H9 (cell line): Measurements from ENCODE around the gene ARPC1A. TPM values are rescaled to one million over a fixed set of nuclear protein-coding genes. Genes with fewer than 3 reads are reported as not detected.

Experiments used
- DNase-seq: peaks from one replicate; pipeline ENCODE4 v3.0.0-alpha.2; 2017
- H2AFZ ChIP-seq: one replicate; pipeline ENCODE4 v1.6.1; 2013; ENCODE audit warnings: mild to moderate bottlenecking, low read length, control low read depth, moderate library complexity
- H2AK5ac ChIP-seq: 2 replicates; pipeline ENCODE4 v1.6.1; 2013; ENCODE audit warnings: low read length, control low read depth, mixed read lengths; ENCODE audit not compliant: insufficient read length
- H2BK120ac ChIP-seq: one replicate; pipeline ENCODE4 v1.6.1; 2013; ENCODE audit warnings: low read depth, mild to moderate bottlenecking, low read length, control low read depth, inconsistent platforms; ENCODE audit not compliant: poor library complexity, severe bottlenecking
- H2BK12ac ChIP-seq: 2 replicates; pipeline ENCODE4 v1.6.1; 2013; ENCODE audit warnings: low read length, control low read depth, mixed read lengths, low read depth; ENCODE audit not compliant: insufficient read length
- H2BK15ac ChIP-seq: 2 replicates; pipeline ENCODE4 v1.6.1; 2013; ENCODE audit warnings: low read depth, low read length, control low read depth
- H2BK20ac ChIP-seq: one replicate; pipeline ENCODE4 v1.6.1; 2013; ENCODE audit warnings: low read depth, mild to moderate bottlenecking, low read length, control low read depth, inconsistent platforms; ENCODE audit not compliant: poor library complexity, severe bottlenecking
- H2BK5ac ChIP-seq: 2 replicates; pipeline ENCODE4 v1.6.1; 2013; ENCODE audit warnings: low read length, control low read depth, mixed read lengths; ENCODE audit not compliant: insufficient read length
- H3K14ac ChIP-seq: 2 replicates; pipeline ENCODE4 v1.6.1; 2013; ENCODE audit warnings: low read length, control low read depth; ENCODE audit not compliant: insufficient read depth
- H3K18ac ChIP-seq: 2 replicates; pipeline ENCODE4 v1.6.1; 2013; ENCODE audit warnings: low read depth, mild to moderate bottlenecking, mixed read lengths, low read length, control low read depth; ENCODE audit not compliant: insufficient read length
- H3K23ac ChIP-seq: 2 replicates; pipeline ENCODE4 v1.6.1; 2013; ENCODE audit warnings: low read length, control low read depth, mixed read lengths, low read depth; ENCODE audit not compliant: insufficient read length
- H3K23me2 ChIP-seq: 2 replicates; pipeline ENCODE4 v1.6.1; 2013; ENCODE audit warnings: low read depth, mild to moderate bottlenecking, mixed read lengths, low read length, control low read depth; ENCODE audit not compliant: insufficient read length, poor library complexity, severe bottlenecking
- H3K27ac ChIP-seq: 2 replicates; pipeline ENCODE4 v1.5.1; 2013; ENCODE audit warnings: low read length, control low read depth, mixed read lengths, low read depth; ENCODE audit not compliant: insufficient read length
- H3K27me3 ChIP-seq: 2 replicates; pipeline ENCODE4 v1.6.1; 2013; ENCODE audit warnings: low read length, control low read depth, inconsistent platforms; ENCODE audit not compliant: insufficient read depth
- H3K4ac ChIP-seq: 2 replicates; pipeline ENCODE4 v1.6.1; 2013; ENCODE audit warnings: low read depth, mild to moderate bottlenecking, control low read depth, inconsistent platforms, low read length, moderate library complexity
- H3K4me1 ChIP-seq: 2 replicates; pipeline ENCODE4 v1.6.1; 2013; ENCODE audit warnings: low read length, control low read depth, inconsistent platforms; ENCODE audit not compliant: insufficient read depth
- H3K4me2 ChIP-seq: 2 replicates; pipeline ENCODE4 v1.6.1; 2013; ENCODE audit warnings: low read length, control low read depth, mixed read lengths; ENCODE audit not compliant: insufficient read length, insufficient read depth
- H3K56ac ChIP-seq: 2 replicates; pipeline ENCODE4 v1.6.1; 2013; ENCODE audit warnings: low read depth, mild to moderate bottlenecking, mixed read lengths, low read length, control low read depth; ENCODE audit not compliant: insufficient read length
- H3K79me1 ChIP-seq: 2 replicates; pipeline ENCODE4 v1.6.1; 2013; ENCODE audit warnings: low read depth, mild to moderate bottlenecking, moderate library complexity, low read length, control low read depth, inconsistent platforms; ENCODE audit not compliant: insufficient read depth, poor library complexity, severe bottlenecking
- H3K79me2 ChIP-seq: 2 replicates; pipeline ENCODE4 v1.6.1; 2013; ENCODE audit warnings: low read length, control low read depth, inconsistent platforms; ENCODE audit not compliant: insufficient read depth
- H3K9ac ChIP-seq: 2 replicates; pipeline ENCODE4 v1.6.1; 2013; ENCODE audit warnings: low read length, control low read depth, mixed read lengths; ENCODE audit not compliant: insufficient read length; ENCODE audit errors: extremely low read depth
- H3K9me3 ChIP-seq: one replicate; pipeline ENCODE4 v1.6.1; 2013; ENCODE audit warnings: low read depth, low read length, inconsistent platforms; ENCODE audit not compliant: control insufficient read depth
- H3T11ph ChIP-seq: one replicate; pipeline ENCODE4 v1.6.1; 2013; ENCODE audit warnings: mild to moderate bottlenecking, low read length, control low read depth, inconsistent platforms
- H4K20me1 ChIP-seq: one replicate; pipeline ENCODE4 v1.6.1; 2013; ENCODE audit not compliant: control insufficient read depth, insufficient read length, insufficient read depth
- H4K5ac ChIP-seq: 2 replicates; pipeline ENCODE4 v1.6.1; 2013; ENCODE audit warnings: low read depth, mild to moderate bottlenecking, mixed read lengths, low read length, control low read depth; ENCODE audit not compliant: insufficient read length
- H4K8ac ChIP-seq: replicated peaks from 2 replicates; pipeline ENCODE4 v1.6.1; 2013; ENCODE audit warnings: low read length, control low read depth, mixed read lengths, low read depth; ENCODE audit not compliant: insufficient read length
- H4K91ac ChIP-seq: 2 replicates; pipeline ENCODE4 v1.6.1; 2013; ENCODE audit warnings: low read depth, mild to moderate bottlenecking, moderate library complexity, mixed read lengths, low read length, control low read depth; ENCODE audit not compliant: insufficient read length
- H3K27ac Mint-ChIP-seq, 3 experiments: 2 replicates in 2 of 3; 3 replicates in 1 of 3; pipeline ENCODE4 v1.8.0; 2020 to 2021; ENCODE audit warnings: mixed read lengths in 3 of 3, mild to moderate bottlenecking in 1 of 3, moderate library complexity in 1 of 3
- H3K27me3 Mint-ChIP-seq: 2 replicates; pipeline ENCODE4 v1.8.0; 2021; ENCODE audit warnings: low read depth, mild to moderate bottlenecking, moderate library complexity, mixed read lengths
- H3K36me3 Mint-ChIP-seq, 3 experiments: 2 replicates in 2 of 3; 3 replicates in 1 of 3; pipeline ENCODE4 v1.8.0; 2020 to 2021; ENCODE audit warnings: low read depth in 3 of 3, mixed read lengths in 3 of 3; ENCODE audit not compliant: insufficient read depth in 1 of 3
- H3K4me1 Mint-ChIP-seq, 2 experiments: 2 replicates each; pipeline ENCODE4 v1.8.0; 2020; ENCODE audit warnings: mixed read lengths in 2 of 2
- H3K4me3 Mint-ChIP-seq, 2 experiments: 2 replicates in 1 of 2; 3 replicates in 1 of 2; pipeline ENCODE4 v1.8.0; 2020 to 2021; ENCODE audit warnings: mild to moderate bottlenecking in 2 of 2, mixed read lengths in 2 of 2, moderate library complexity in 1 of 2
- H3K9me3 Mint-ChIP-seq, 2 experiments: 2 replicates in 1 of 2; 3 replicates in 1 of 2; pipeline ENCODE4 v1.8.0; 2020; ENCODE audit warnings: mild to moderate bottlenecking in 2 of 2, mixed read lengths in 2 of 2, moderate library complexity in 1 of 2
- WGBS: extraction: QIAGEN DNeasy Blood & Tissue Kit; methylation state at CpG from one replicate; pipeline ENCODE4 v1.1.7; 2013; ENCODE audit warnings: missing lambda C conversion rate, low lambda C conversion rate, mixed read lengths; ENCODE audit not compliant: insufficient read length; ENCODE audit errors: extremely low coverage; 5-methylcytosine and 5-hydroxymethylcytosine counted together
- total RNA-seq: library from RNA; stranded (reverse); gene quantifications from 2 replicates; pipeline ENCODE4 v1.2.1, GENCODE V29; 2021
- TF ChIP-seq, protein P1 (sequence below): fragments of 200-600 bp; sonication (generic); conservative IDR thresholded peaks from 3 replicates; pipeline ENCODE4 v1.8.0; 2021; ENCODE audit warnings: antibody characterized with exemption, mild to moderate bottlenecking

Gene ARPC1A
- total RNA-seq, 1 experiment from 2014 or later, result 169 TPM

GRCh38 chr7:99380032-99380822 lies 54.5 kb downstream of the ARPC1A start:
- no peaks in the 10 kb centered on the region for H3K79me2 ChIP-seq
- WGBS, result no CpG with 5 or more reads among the region's 12 CpGs
- Mint-ChIP-seq H3K9me3 (no peaks in the 10 kb centered on the region), H3K36me3 (peaks cover 7 to 21% (median 7%) of the 10 kb centered on the region in 3 experiments; a peak in 6 of 7 replicates), H3K4me1 (peaks cover 6 to 11% of the 10 kb centered on the region in 2 experiments), H3K4me3 (peak overlapping the region in 1 of 2 experiments; percentile 28; a peak in 1 of 5 replicates), H3K27me3 (no peaks in the 10 kb centered on the region), H3K27ac (peak overlapping the region in 2 of 3 experiments; percentile 57 to 78; a peak in 4 of 7 replicates)
- DNase-seq, result no peak
- H2BK120ac ChIP-seq, result no peak overlapping the region
- H2BK5ac ChIP-seq, result no peak overlapping the region
- H3K9ac ChIP-seq, result no peak overlapping the region
- no peak overlapping the region for H4K8ac ChIP-seq
- H4K5ac ChIP-seq, result no peak overlapping the region
- H3K4me1 ChIP-seq, result no peaks in the 10 kb centered on the region
- H3K23me2 ChIP-seq, result no peaks in the 10 kb centered on the region
- no peak overlapping the region for H2BK15ac ChIP-seq
- no peak overlapping the region for H3K14ac ChIP-seq
- H3K18ac ChIP-seq, result no peak overlapping the region
- no peak overlapping the region for H2BK12ac ChIP-seq
- H3K4ac ChIP-seq, result no peak overlapping the region
- no peak overlapping the region for H2AK5ac ChIP-seq
- no peak overlapping the region for H3K27ac ChIP-seq
- H3K56ac ChIP-seq, result no peak overlapping the region
- no peak overlapping the region for H3T11ph ChIP-seq
- no peaks in the 10 kb centered on the region for H4K20me1 ChIP-seq
- TF ChIP-seq, protein P1, sequence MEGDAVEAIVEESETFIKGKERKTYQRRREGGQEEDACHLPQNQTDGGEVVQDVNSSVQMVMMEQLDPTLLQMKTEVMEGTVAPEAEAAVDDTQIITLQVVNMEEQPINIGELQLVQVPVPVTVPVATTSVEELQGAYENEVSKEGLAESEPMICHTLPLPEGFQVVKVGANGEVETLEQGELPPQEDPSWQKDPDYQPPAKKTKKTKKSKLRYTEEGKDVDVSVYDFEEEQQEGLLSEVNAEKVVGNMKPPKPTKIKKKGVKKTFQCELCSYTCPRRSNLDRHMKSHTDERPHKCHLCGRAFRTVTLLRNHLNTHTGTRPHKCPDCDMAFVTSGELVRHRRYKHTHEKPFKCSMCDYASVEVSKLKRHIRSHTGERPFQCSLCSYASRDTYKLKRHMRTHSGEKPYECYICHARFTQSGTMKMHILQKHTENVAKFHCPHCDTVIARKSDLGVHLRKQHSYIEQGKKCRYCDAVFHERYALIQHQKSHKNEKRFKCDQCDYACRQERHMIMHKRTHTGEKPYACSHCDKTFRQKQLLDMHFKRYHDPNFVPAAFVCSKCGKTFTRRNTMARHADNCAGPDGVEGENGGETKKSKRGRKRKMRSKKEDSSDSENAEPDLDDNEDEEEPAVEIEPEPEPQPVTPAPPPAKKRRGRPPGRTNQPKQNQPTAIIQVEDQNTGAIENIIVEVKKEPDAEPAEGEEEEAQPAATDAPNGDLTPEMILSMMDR, result no peak
- H2BK20ac ChIP-seq, result no peak overlapping the region
- H3K4me2 ChIP-seq, result no peak overlapping the region
- H3K23ac ChIP-seq, result no peak overlapping the region
- H3K27me3 ChIP-seq, result no peaks in the 10 kb centered on the region
- H2AFZ ChIP-seq, result no peak overlapping the region
- no peaks in the 10 kb centered on the region for H3K9me3 ChIP-seq
- H4K91ac ChIP-seq, result no peak overlapping the region
- H3K79me1 ChIP-seq, result peaks cover 8% of the 10 kb centered on the region
